22Rv1 (cell line): ENCODE measurements around the gene ALDH5A1.

Experiments
- CTCF ChIP-seq: fragments of 450-650 bp; IDR thresholded peaks from 2 replicates; pipeline ENCODE4 v1.5.1; 2017; ENCODE audit warnings: mild to moderate bottlenecking
- ZFX ChIP-seq: fragments of 450-650 bp; IDR thresholded peaks from 2 replicates; pipeline ENCODE4 v1.6.1; 2017; ENCODE audit warnings: antibody characterized with exemption, borderline replicate concordance

DNA sequence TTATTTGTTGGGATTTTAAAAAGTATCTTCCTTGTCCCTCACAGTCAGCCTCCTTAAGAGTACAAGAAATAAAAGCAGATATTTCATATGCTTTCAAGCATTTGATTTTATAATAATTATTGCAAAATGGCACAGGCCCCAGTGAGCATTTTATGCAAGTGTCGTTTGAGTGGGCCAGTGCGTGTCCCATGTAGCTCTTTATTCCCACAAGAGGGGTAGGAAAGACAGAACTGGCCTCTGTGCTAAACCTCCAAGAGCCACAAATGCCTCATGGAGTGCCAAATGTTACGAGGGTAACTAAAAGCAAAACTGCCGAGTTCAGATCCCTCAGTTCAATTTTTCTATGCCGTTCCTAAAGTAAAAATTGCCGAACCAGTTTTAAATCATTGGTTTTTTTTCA, 18.1 kb upstream of the ALDH5A1 start:
- no peak for TF ChIP-seq CTCF
- no peak for TF ChIP-seq ZFX
